Putamen (tissue), 1 donor: ENCODE results near the gene SPTB.

ENCODE experiments used
- DNase-seq: peaks from one replicate; pipeline ENCODE4 v3.0.0-alpha.2; 2016; ENCODE audit warnings: low spot score

SPTB gene

GRCh38 chr14:64885559-64885958 is 5.9 kb upstream of the SPTB start:
- DNase-seq: no peak

- peak; percentile 53 for DNase-seq
Observed at GRCh38 chr14:64880221-64881121, 764 bp upstream of the SPTB start.

DNA sequence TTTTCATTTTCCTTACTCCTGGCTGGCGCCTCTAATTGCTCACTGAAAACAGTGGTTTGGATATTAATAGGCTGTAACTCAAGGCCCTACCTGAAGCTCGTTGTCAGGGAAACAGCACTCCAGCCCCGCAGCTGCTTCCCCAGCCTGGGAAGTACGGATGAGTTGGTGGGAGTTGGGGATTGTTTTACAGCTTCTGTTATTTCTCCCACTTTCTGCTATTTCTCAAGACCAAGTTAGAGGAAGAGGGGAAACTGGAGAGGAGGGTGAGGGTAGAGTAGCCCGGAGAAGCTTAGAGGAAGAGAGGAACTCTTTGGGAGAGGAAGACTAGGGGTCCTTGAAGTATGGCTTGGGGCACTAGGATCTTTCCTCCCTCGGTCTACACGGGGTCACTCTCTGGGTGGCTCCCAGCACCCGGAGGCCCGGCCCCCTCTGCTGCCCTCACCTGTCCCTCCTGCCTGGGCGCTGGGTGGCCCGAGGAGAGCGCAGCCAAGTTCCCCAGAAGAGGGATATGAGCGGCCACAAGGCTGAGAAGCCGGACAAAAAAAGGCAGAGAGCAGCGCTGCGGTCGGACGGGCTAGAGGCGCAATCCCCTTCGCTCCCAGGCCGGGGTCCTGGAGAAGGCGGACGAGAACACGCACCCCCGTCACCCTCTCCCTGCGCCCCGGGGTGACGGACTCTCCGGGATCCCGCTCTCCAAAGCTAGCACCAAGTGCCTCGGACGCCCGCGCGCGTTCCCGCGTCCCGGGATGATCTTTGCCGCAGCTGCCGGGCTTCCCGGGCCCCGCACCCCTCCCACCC is 671 bp downstream of the SPTB start:
- peak; percentile 51 for DNase-seq

DNA sequence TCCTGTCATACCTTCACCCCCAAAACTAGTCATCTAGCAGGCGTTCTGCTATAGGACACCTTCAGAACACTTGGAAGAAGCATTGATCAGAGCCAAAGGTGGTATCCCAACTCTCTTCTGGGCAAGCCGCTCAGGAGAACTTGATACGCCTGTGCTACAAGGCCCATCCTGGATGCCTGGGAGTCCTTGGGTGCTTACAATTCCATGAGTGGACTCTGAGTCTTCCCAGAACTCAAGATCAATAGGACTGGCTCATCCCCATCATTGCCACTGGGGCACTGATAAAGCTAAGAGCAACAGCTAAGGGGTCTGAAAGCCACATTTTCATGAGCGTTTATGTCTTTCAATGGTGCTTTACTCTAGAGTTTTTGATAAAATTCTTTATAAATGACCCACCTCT is 1.9 kb downstream of the SPTB start:
- DNase-seq: no peak

DNA sequence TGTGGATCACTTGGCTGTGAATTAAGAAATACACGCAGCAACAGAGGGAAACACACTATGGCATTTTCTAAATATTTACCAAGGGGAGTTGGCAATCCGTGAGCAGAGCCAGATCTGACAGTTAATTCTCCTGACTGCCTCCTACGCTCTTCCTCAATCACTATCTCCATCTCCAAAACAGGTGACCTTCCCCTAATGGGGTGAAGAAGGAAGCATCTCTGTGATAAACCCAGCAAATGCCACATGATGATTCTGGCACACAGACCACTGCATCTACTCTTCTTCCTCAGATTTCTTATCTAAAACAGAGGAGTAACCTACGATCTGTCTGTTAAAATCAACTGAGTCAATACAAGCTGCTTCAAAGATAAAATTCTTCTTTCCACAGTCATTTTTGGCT is 4.4 kb downstream of the SPTB start:
- no peak for DNase-seq

- no peak for DNase-seq
Observed at GRCh38 chr14:64873506-64874219, 6.0 kb downstream of the SPTB start.

GRCh38 chr14:64871344-64871743 is 8.4 kb downstream of the SPTB start:
- no peak for DNase-seq

GRCh38 chr14:64870160-64870559 is 9.5 kb downstream of the SPTB start:
- no peak for DNase-seq

GRCh38 chr14:64868841-64869240 is 10.9 kb downstream of the SPTB start:
- no peak for DNase-seq

- DNase-seq: no peak
Observed at GRCh38 chr14:64868379-64868778, 11.3 kb downstream of the SPTB start.

DNA sequence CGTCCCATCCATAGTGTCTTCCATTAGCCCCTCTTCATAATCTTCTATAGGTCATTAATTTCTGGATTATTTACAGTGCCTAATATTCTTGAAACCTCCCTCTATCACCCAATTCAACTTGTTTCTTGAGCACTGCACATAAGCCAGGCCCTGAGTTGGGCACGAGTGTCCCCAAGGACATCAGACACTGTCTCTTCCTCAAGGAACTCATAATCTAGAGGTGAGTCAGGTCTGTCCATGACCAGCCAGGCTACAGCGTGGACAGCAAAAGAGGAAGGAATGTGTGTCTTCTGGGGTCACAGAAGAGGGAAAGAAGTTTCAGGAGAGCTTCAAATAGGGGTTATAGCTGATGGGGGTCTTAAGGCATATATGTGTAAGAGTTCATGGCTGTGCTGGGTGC is 12.5 kb downstream of the SPTB start:
- DNase-seq: no peak

DNA sequence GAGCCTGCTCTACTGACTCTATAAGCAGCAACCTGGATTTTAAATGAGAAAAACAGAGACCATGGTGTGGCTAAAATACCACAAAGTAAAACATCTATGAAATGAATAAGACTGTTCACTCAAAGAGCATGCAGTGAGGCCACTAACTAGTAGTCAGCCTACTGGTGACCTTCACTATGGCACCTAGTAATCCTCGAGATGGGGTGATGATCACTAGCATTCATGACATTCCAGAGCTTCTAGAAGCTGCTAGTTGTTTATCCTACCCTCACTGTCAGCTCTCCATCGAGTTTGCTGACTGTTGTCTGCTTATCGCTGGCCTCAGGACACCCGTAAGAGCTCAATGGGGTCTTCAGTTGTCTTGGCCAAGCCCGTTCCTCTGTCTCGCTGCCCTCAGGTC is 13.7 kb downstream of the SPTB start:
- DNase-seq: no peak

DNA sequence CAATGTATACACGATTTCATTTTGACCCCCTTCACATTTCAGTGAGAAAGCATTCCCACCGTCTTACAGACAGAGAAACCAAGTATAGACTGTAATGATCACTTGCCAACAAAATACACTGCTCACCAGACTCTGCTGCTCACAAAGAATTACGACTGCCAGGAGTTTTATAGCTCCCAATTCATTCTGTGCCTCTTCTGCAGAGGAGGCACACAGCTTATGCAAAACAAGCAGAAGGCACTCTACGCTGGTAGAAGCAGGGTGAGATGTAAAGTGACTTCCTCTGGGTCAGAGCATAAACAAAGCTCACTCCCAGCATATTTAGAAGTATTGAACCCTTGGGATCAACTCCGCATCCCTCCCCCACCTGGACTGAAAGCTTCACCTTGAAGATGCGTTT is 14.6 kb downstream of the SPTB start:
- peak; percentile 9 for DNase-seq

DNA sequence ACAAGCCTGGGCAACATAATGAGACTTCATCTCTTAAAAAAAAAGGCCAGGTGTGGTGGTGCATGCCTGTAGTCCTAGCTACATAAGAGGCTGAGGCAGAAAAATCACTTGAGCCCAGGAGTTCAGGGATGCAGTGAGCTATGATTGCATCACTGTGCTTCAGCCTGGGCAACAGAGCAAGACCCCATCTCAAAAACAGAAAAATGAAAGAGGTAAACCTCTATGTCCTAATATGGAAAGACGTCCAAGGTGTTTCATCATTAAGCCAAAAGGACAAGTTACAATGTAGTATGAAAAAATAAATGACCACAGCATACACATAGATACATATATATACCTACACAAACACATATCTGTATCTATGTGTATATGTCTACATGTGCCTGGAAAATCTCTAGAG is 15.4 kb downstream of the SPTB start:
- no peak for DNase-seq

DNA sequence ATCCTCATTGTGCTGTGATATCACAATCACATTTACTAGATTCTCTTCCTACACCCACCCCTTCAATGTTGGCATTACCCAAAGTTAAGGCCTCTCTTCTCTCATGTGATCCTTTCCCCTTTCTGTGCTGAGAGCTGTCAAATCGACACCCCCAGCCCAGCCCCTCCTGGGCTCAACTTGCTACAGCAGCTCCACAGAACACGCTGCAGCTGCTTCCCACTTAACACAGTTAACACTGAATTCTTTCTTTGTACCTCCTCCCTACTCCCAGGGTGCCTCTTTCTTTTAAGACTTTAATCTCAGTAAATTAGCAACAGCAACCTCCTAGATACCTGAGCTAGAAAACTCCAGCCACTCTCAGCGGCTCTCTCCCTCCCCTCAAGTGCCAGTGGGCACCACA is 17.8 kb downstream of the SPTB start:
- DNase-seq: peak; percentile 24

DNA sequence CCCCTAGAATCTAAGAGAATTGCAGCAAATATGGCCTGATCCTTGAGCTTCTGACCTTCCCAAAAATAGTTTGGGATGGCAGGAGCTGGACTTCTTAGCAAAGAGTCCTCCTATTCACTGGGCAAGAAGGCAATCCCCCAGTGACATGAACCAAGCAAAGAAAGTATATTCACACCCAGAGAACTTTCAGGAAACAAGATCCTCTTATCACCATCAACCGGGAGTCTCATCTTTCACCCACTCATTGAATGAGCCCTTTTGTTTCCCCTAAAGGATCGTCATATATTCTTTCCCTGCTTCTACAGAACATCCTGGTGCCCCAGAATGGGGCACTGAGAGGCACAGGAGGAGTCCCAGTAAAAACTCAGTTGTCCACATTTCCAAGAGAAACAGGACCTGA is 19.7 kb downstream of the SPTB start:
- DNase-seq: no peak

DNA sequence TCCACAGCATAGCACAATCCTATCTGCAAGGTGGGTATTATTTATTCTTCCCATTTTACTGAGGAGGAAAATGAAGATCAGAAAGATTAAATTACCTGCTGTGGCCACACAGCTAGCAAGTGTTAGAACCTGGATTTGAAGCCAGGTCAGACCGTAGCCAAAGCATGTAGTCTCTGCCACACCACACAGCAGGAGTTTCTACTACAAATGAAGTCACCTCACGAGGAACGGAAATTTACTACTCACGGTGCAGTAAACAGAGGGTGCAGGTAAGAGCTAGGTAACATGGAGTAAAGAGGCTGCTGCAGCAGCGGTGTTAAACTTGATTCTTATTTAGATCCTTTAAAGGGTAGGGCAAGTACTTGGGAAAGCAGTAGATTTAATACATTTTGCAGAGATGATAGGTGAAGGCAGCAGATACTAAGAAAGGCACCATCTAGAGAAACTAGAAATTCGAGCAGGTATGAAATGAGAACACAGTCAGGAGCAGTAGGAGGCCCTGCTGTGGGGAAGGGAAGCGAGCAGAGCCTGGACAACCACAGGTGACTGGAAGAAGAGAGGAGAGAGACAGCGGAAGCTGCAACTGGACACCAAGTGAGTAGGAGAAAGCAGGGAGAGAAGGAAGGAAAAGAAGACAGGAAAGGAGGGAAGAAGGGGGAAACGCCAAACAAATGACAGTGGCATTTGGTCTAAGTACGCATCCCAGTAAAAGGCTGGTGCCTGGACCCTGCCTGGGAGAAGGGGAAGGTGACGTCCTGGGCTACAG is 21.5 kb downstream of the SPTB start:
- DNase-seq: no peak

GRCh38 chr14:64856529-64857445 is 22.9 kb downstream of the SPTB start:
- DNase-seq: no peak

- DNase-seq: no peak
Observed at GRCh38 chr14:64855721-64856528, 23.8 kb downstream of the SPTB start.
